ENCODE results near the gene TBC1D22A. TPM values are rescaled to one million over a fixed set of nuclear protein-coding genes. Genes with fewer than 3 reads are reported as not detected.

TBC1D22A gene
- total and polyA plus RNA-seq, 2 experiments from 2014 or later, result 9.6 to 13.3 TPM

GRCh38 chr22:46807458-46807857 lies 45.0 kb downstream of the TBC1D22A start:
- Histone ChIP-seq H3K4me2 (no peak overlapping the region), H3K79me2 (replicated peaks; ENCODE audit: insufficient read depth) (peaks cover 30% of the 10 kb centered on the region), H3K36me3 (ENCODE audit: insufficient read depth) (no peaks in the 10 kb centered on the region), H3F3A (replicated peaks; ENCODE audit: low read depth) (0 out of 2 replicates have a peak, but pooled peaks cover 3% of the 10 kb centered on the region), H3K4me1 (ENCODE audit: insufficient read depth) (peaks cover 5% of the 10 kb centered on the region), H3K27me3 (ENCODE audit: insufficient read depth) (no peaks in the 10 kb centered on the region), H4K20me1 (replicated peaks; ENCODE audit: insufficient read depth) (no peaks in the 10 kb centered on the region; the same call in none of the 2 replicates), H2AFZ (no peak overlapping the region), H3K4me3 (no peak overlapping the region), H3K9me2 (ENCODE audit: insufficient read depth) (no peaks in the 10 kb centered on the region), H3K27ac (ENCODE audit: low read depth) (no peak overlapping the region)
- Mint-ChIP-seq H3K4me1 (peaks cover 15% of the 10 kb centered on the region), H3K9me3 (no peaks in the 10 kb centered on the region), H3K4me3 (no peak overlapping the region), H3K36me3 (ENCODE audit: low read depth) (peaks cover 5% of the 10 kb centered on the region; the same call in 2 of the 3 replicates), H3K27me3 (ENCODE audit: insufficient read depth, low read depth, poor library complexity) (peaks cover 20% of the 10 kb centered on the region), H3K27ac (no peak overlapping the region)
- DNase-seq (ENCODE audit: low spot score), result no peak
- no peak for ATAC-seq
- TF ChIP-seq POLR2AphosphoS5 (IDR thresholded peaks at IDR 0.05; ENCODE audit: low read depth) (no peak), STAT1 (IDR thresholded peaks at IDR 0.05; ENCODE audit: unreplicated experiment) (no peak), JUNB (IDR thresholded peaks at IDR 0.05; ENCODE audit: unreplicated experiment) (no peak), ETS1 (IDR thresholded peaks at IDR 0.05) (no peak), CREB1 (CRISPR knock-in tag; IDR thresholded peaks at IDR 0.05; ENCODE audit: low read depth) (no peak), ZNF331 (CRISPR knock-in tag; IDR thresholded peaks at IDR 0.05; ENCODE audit: low read depth) (no peak), ZNF114 (CRISPR knock-in tag; IDR thresholded peaks at IDR 0.05) (no peak)

- H3K36me3 ChIP-seq (ENCODE audit: insufficient read depth), result no peaks in the 10 kb centered on the region
- H3K4me3 Mint-ChIP-seq, result no peak overlapping the region
- no peaks in the 10 kb centered on the region for H3K27me3 ChIP-seq (ENCODE audit: insufficient read depth)
- no peak for DNase-seq (ENCODE audit: low spot score)
- H4K20me1 ChIP-seq (replicated peaks; ENCODE audit: insufficient read depth), result no peaks in the 10 kb centered on the region; the same call in none of the 2 replicates
- H3K27ac ChIP-seq (ENCODE audit: low read depth), result no peak overlapping the region
- H3K4me1 ChIP-seq (ENCODE audit: insufficient read depth), result peaks cover 5% of the 10 kb centered on the region
- no peaks in the 10 kb centered on the region for H3K9me2 ChIP-seq (ENCODE audit: insufficient read depth)
- no peak overlapping the region for H3K27ac Mint-ChIP-seq
- H3K36me3 Mint-ChIP-seq (ENCODE audit: low read depth), result peaks cover 5% of the 10 kb centered on the region
- H3K79me2 ChIP-seq (replicated peaks; ENCODE audit: insufficient read depth), result peaks cover 28% of the 10 kb centered on the region
- no peak overlapping the region for H3K4me3 ChIP-seq
- no peaks in the 10 kb centered on the region for H3F3A ChIP-seq (replicated peaks; ENCODE audit: low read depth)
- H3K27me3 Mint-ChIP-seq (ENCODE audit: insufficient read depth, low read depth, poor library complexity), result peaks cover 11% of the 10 kb centered on the region
- H3K4me1 Mint-ChIP-seq, result peaks cover 9% of the 10 kb centered on the region
- ATAC-seq, result no peak
- H2AFZ ChIP-seq, result no peak overlapping the region
- H3K9me3 Mint-ChIP-seq, result no peaks in the 10 kb centered on the region
- H3K4me2 ChIP-seq, result no peak overlapping the region
- TF ChIP-seq CREB1 (CRISPR knock-in tag; IDR thresholded peaks at IDR 0.05; ENCODE audit: low read depth) (no peak), STAT1 (IDR thresholded peaks at IDR 0.05; ENCODE audit: unreplicated experiment) (no peak), ZNF462 (CRISPR knock-in tag; IDR thresholded peaks at IDR 0.05) (no peak), JUNB (IDR thresholded peaks at IDR 0.05; ENCODE audit: unreplicated experiment) (no peak), ETS1 (IDR thresholded peaks at IDR 0.05) (no peak)
These were observed 46.9 kb downstream of the TBC1D22A start for GRCh38 chr22:46809153-46809885.
